Neural cell (in vitro differentiated cells): ENCODE data around the gene SMR3A.

ENCODE experiments used
- EP300 ChIP-seq: fragments of 450-650 bp; conservative IDR thresholded peaks from 2 replicates; pipeline ENCODE4 v1.6.1; 2014; ENCODE audit warnings: antibody characterized with exemption, mild to moderate bottlenecking, moderate library complexity; ENCODE audit not compliant: poor library complexity, severe bottlenecking
- EZH2 ChIP-seq: fragments of 200-600, 300-800 bp; shearing (Covaris generic), sonication (generic); IDR thresholded peaks from 2 replicates; pipeline ENCODE4 v1.6.1; 2014; ENCODE audit warnings: antibody characterized with exemption, low read length, borderline replicate concordance, mild to moderate bottlenecking; ENCODE audit not compliant: insufficient read depth, poor library complexity, severe bottlenecking
- MXI1 ChIP-seq: fragments of 450-650 bp; conservative IDR thresholded peaks from 2 replicates; pipeline ENCODE4 v1.6.1; 2014; ENCODE audit warnings: antibody characterized with exemption, mild to moderate bottlenecking; ENCODE audit not compliant: poor library complexity, severe bottlenecking
- POLR2AphosphoS5 ChIP-seq: IDR thresholded peaks from 2 replicates; pipeline ENCODE4 v1.6.1; 2012
- RAD21 ChIP-seq: fragments of 450-650 bp; conservative IDR thresholded peaks from 2 replicates; pipeline ENCODE4 v1.6.1; 2014; ENCODE audit warnings: antibody characterized with exemption, mild to moderate bottlenecking, moderate library complexity
- SMC3 ChIP-seq: fragments of 450-650 bp; conservative IDR thresholded peaks from 2 replicates; pipeline ENCODE4 v1.6.1; 2014; ENCODE audit warnings: antibody characterized with exemption, mild to moderate bottlenecking, moderate library complexity; ENCODE audit not compliant: poor library complexity
- TAF1 ChIP-seq: IDR thresholded peaks from 2 replicates; pipeline ENCODE4 v1.6.1; 2012; ENCODE audit warnings: low read depth
- TF ChIP-seq, protein P1 (sequence below): fragments of 450-650 bp; IDR thresholded peaks from 2 replicates; pipeline ENCODE4 v1.5.1; 2014; ENCODE audit warnings: antibody characterized with exemption, mild to moderate bottlenecking, moderate library complexity; ENCODE audit not compliant: poor library complexity, severe bottlenecking
- TF ChIP-seq, protein P2 (sequence below): IDR thresholded peaks from 2 replicates; pipeline ENCODE4 v1.6.1; 2012; ENCODE audit warnings: borderline replicate concordance

DNA sequence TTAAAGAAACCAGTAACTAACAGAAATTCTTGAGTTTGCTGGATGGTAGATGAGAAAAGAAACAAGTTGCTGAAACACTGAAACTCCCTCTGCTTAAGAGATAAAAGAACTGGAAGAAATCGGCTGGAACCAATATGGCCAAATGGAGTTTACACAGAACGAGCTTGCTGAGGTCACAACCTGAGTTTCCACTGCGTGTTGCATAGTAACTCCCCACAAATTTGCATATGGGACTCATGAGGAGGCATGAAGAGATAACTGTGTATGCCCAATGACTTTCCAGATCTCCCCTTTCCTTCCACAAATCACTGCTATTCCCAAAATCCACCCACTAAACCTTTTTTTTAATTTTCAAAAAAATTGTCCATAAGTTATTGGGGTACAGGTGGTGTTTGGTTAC, 12.2 kb downstream of the SMR3A start:
- TF ChIP-seq, protein P1, sequence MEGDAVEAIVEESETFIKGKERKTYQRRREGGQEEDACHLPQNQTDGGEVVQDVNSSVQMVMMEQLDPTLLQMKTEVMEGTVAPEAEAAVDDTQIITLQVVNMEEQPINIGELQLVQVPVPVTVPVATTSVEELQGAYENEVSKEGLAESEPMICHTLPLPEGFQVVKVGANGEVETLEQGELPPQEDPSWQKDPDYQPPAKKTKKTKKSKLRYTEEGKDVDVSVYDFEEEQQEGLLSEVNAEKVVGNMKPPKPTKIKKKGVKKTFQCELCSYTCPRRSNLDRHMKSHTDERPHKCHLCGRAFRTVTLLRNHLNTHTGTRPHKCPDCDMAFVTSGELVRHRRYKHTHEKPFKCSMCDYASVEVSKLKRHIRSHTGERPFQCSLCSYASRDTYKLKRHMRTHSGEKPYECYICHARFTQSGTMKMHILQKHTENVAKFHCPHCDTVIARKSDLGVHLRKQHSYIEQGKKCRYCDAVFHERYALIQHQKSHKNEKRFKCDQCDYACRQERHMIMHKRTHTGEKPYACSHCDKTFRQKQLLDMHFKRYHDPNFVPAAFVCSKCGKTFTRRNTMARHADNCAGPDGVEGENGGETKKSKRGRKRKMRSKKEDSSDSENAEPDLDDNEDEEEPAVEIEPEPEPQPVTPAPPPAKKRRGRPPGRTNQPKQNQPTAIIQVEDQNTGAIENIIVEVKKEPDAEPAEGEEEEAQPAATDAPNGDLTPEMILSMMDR: no peak
- TF ChIP-seq POLR2AphosphoS5 (no peak), RAD21 (no peak), MXI1 (no peak), EZH2 (no peak), EP300 (no peak), SMC3 (no peak), TAF1 (no peak)
- TF ChIP-seq, protein P2, sequence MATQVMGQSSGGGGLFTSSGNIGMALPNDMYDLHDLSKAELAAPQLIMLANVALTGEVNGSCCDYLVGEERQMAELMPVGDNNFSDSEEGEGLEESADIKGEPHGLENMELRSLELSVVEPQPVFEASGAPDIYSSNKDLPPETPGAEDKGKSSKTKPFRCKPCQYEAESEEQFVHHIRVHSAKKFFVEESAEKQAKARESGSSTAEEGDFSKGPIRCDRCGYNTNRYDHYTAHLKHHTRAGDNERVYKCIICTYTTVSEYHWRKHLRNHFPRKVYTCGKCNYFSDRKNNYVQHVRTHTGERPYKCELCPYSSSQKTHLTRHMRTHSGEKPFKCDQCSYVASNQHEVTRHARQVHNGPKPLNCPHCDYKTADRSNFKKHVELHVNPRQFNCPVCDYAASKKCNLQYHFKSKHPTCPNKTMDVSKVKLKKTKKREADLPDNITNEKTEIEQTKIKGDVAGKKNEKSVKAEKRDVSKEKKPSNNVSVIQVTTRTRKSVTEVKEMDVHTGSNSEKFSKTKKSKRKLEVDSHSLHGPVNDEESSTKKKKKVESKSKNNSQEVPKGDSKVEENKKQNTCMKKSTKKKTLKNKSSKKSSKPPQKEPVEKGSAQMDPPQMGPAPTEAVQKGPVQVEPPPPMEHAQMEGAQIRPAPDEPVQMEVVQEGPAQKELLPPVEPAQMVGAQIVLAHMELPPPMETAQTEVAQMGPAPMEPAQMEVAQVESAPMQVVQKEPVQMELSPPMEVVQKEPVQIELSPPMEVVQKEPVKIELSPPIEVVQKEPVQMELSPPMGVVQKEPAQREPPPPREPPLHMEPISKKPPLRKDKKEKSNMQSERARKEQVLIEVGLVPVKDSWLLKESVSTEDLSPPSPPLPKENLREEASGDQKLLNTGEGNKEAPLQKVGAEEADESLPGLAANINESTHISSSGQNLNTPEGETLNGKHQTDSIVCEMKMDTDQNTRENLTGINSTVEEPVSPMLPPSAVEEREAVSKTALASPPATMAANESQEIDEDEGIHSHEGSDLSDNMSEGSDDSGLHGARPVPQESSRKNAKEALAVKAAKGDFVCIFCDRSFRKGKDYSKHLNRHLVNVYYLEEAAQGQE: no peak
